WTC11 (cell line): ENCODE measurements around the gene COX5A. TPM values are rescaled to one million over a fixed set of nuclear protein-coding genes. Genes with fewer than 3 reads are reported as not detected.

Source experiments
- ATAC-seq: fragments of 200-7000 bp; cut with Tn5 transposase; 2 replicates; pipeline ENCODE4 v1.10.0; 2021; ENCODE audit warnings: mild to moderate bottlenecking, moderate library complexity
- CTCF ChIA-PET: fragments of 300-600 bp; sonication (Branson Sonifier 250); formaldehyde crosslinking; loops from one replicate; lab custom pipeline; 2021; ENCODE audit warnings: antibody characterized with exemption; lab: Charles Lee
- POLR2A ChIA-PET: fragments of 350-600 bp; sonication (Branson Sonifier 250); formaldehyde crosslinking; loops from one replicate; lab custom pipeline; 2021; ENCODE audit warnings: antibody characterized with exemption; lab: Charles Lee
- DNase-seq: peaks from one replicate; pipeline ENCODE4 v3.0.0; 2021; ENCODE audit warnings: low spot score
- H3K27ac Mint-ChIP-seq: 2 replicates; pipeline ENCODE4 v1.8.0; 2021; ENCODE audit warnings: mixed read lengths
- H3K27me3 Mint-ChIP-seq: 2 replicates; pipeline ENCODE4 v1.8.0; 2021; ENCODE audit warnings: low read depth, mild to moderate bottlenecking, moderate library complexity, mixed read lengths
- H3K36me3 Mint-ChIP-seq: 2 replicates; pipeline ENCODE4 v1.8.0; 2021; ENCODE audit warnings: mixed read lengths
- H3K4me1 Mint-ChIP-seq: 2 replicates; pipeline ENCODE4 v1.8.0; 2022; ENCODE audit warnings: mixed read lengths
- H3K4me3 Mint-ChIP-seq: 2 replicates; pipeline ENCODE4 v1.8.0; 2021; ENCODE audit warnings: mild to moderate bottlenecking, moderate library complexity, mixed read lengths
- H3K9me3 Mint-ChIP-seq: 2 replicates; pipeline ENCODE4 v1.8.0; 2021; ENCODE audit warnings: mixed read lengths
- ATF3 ChIP-seq: sonication (generic); formaldehyde crosslinking; conservative IDR thresholded peaks from 2 replicates; pipeline ENCODE4 v1.8.1; 2022; ENCODE audit warnings: mild to moderate bottlenecking, missing genetic modification reagents
- CBFB ChIP-seq: sonication (generic); formaldehyde crosslinking; IDR thresholded peaks from 2 replicates; pipeline ENCODE4 v1.8.1; 2022; ENCODE audit warnings: mild to moderate bottlenecking, low read depth, missing genetic modification reagents
- CREB1 ChIP-seq: sonication (generic); formaldehyde crosslinking; IDR thresholded peaks from 2 replicates; pipeline ENCODE4 v1.8.0; 2023; ENCODE audit warnings: mild to moderate bottlenecking, missing genetic modification reagents
- ERG ChIP-seq: fragments of 250-450 bp; sonication (Bioruptor Pico); IDR thresholded peaks from 2 replicates; pipeline ENCODE4 v1.8.0; 2021; ENCODE audit warnings: mild to moderate bottlenecking
- FOXP1 ChIP-seq: sonication (generic); formaldehyde crosslinking; IDR thresholded peaks from 2 replicates; pipeline ENCODE4 v1.8.0; 2022; ENCODE audit warnings: missing genetic modification reagents, mild to moderate bottlenecking, moderate library complexity, borderline replicate concordance
- JAZF1 ChIP-seq: fragments of 250-450 bp; sonication (Bioruptor Pico); IDR thresholded peaks from 2 replicates; pipeline ENCODE4 v1.9.0; 2021; ENCODE audit warnings: moderate library complexity, mild to moderate bottlenecking, inconsistent platforms
- NFATC4 ChIP-seq: fragments of 250-450 bp; sonication (Bioruptor Pico); IDR thresholded peaks from 2 replicates; pipeline ENCODE4 v1.9.0; 2021; ENCODE audit warnings: mild to moderate bottlenecking
- PRDM15 ChIP-seq: sonication (generic); formaldehyde crosslinking; IDR thresholded peaks from 2 replicates; pipeline ENCODE4 v1.8.0; 2022; ENCODE audit warnings: missing genetic modification reagents
- PREB ChIP-seq: sonication (generic); formaldehyde crosslinking; IDR thresholded peaks from 2 replicates; pipeline ENCODE4 v1.8.1; 2022; ENCODE audit warnings: mild to moderate bottlenecking, missing genetic modification reagents, moderate library complexity, borderline replicate concordance
- RELA ChIP-seq: sonication (generic); formaldehyde crosslinking; IDR thresholded peaks from 2 replicates; pipeline ENCODE4 v1.8.1; 2022; ENCODE audit warnings: missing genetic modification reagents, mild to moderate bottlenecking, borderline replicate concordance
- ZBTB21 ChIP-seq: sonication (generic); formaldehyde crosslinking; IDR thresholded peaks from 2 replicates; pipeline ENCODE4 v1.8.1; 2023; ENCODE audit warnings: mild to moderate bottlenecking, missing genetic modification reagents, borderline replicate concordance
- ZMAT4 ChIP-seq: fragments of 250-450 bp; sonication (Bioruptor Pico); IDR thresholded peaks from 2 replicates; pipeline ENCODE4 v1.9.0; 2021; ENCODE audit warnings: mild to moderate bottlenecking
- ZNF121 ChIP-seq: sonication (generic); formaldehyde crosslinking; IDR thresholded peaks from 2 replicates; pipeline ENCODE4 v1.8.0; 2023; ENCODE audit warnings: missing genetic modification reagents
- ZNF219 ChIP-seq: sonication (generic); formaldehyde crosslinking; IDR thresholded peaks from 2 replicates; pipeline ENCODE4 v1.8.0; 2023; ENCODE audit warnings: missing genetic modification reagents, mild to moderate bottlenecking, borderline replicate concordance
- ZNF396 ChIP-seq: fragments of 250-450 bp; sonication (Bioruptor Pico); IDR thresholded peaks from 2 replicates; pipeline ENCODE4 v1.8.0; 2021; ENCODE audit warnings: mild to moderate bottlenecking, moderate library complexity, borderline replicate concordance
- ZNF671 ChIP-seq: fragments of 250-450 bp; sonication (Bioruptor Pico); IDR thresholded peaks from 2 replicates; pipeline ENCODE4 v1.8.0; 2021; ENCODE audit warnings: mild to moderate bottlenecking
- total RNA-seq: library from RNA; stranded (reverse); gene quantifications from 3 replicates; pipeline ENCODE4 v1.2.3, GENCODE V29; 2021
- TF ChIP-seq, protein P1 (sequence below): sonication (generic); formaldehyde crosslinking; IDR thresholded peaks from 2 replicates; pipeline ENCODE4 v1.8.0; 2022; ENCODE audit warnings: mild to moderate bottlenecking, missing genetic modification reagents

Gene COX5A
- total RNA-seq, 1 experiment from 2014 or later = 354 TPM

GRCh38 chr15:74904190-74904805 is 33.6 kb downstream of the COX5A start:
- Mint-ChIP-seq H3K9me3 (peaks cover 8% of the 10 kb centered on the region), H3K36me3 (peaks cover 52% of the 10 kb centered on the region), H3K27ac (no peak overlapping the region), H3K27me3 (no peaks in the 10 kb centered on the region), H3K4me3 (peak overlapping the region; percentile 94), H3K4me1 (peaks cover 15% of the 10 kb centered on the region)
- no peak for ATAC-seq
- POLR2A ChIA-PET = no interaction called here
- DNase-seq = no peak
- TF ChIP-seq ZNF396 (no peak), CBFB (no peak), ZNF121 (peak; percentile 64), RELA (CRISPR knock-in tag) (no peak)
- CTCF ChIA-PET = interaction anchor here (4.1 kb wide), 1 partner anchor 135 kb away, joined by 50 read pairs; no protein-coding TSS in a partner anchor

- ChIA-PET POLR2A (interaction anchor here (0.7 kb wide), 1 partner anchor 289 kb away, joined by 14 read pairs; no protein-coding TSS in a partner anchor), CTCF (interaction anchor here (1.2 to 4.1 kb wide), 2 partner anchors 47 to 134 kb away, joined by 6 to 50 read pairs; no protein-coding TSS in a partner anchor)
- ATAC-seq (no peak), DNase-seq (no peak)
- Mint-ChIP-seq H3K27ac (0 out of 2 replicates have a peak overlapping the region, but pooled peaks have one; percentile 67), H3K4me3 (no peak overlapping the region), H3K36me3 (peaks cover 49% of the 10 kb centered on the region), H3K4me1 (peaks cover 15% of the 10 kb centered on the region), H3K27me3 (no peaks in the 10 kb centered on the region), H3K9me3 (peaks cover 3% of the 10 kb centered on the region)
- no peak for TF ChIP-seq ZNF219 (CRISPR knock-in tag)
- no peak for TF ChIP-seq NFATC4 (CRISPR knock-in tag)
- no peak for TF ChIP-seq CREB1 (CRISPR knock-in tag)
- TF ChIP-seq ZMAT4 = no peak
- no peak for TF ChIP-seq PREB (CRISPR knock-in tag)
- TF ChIP-seq JAZF1 (CRISPR knock-in tag) = no peak
- no peak for TF ChIP-seq PRDM15 (CRISPR knock-in tag)
- no peak for TF ChIP-seq ZBTB21 (CRISPR knock-in tag)
- TF ChIP-seq, protein P1, sequence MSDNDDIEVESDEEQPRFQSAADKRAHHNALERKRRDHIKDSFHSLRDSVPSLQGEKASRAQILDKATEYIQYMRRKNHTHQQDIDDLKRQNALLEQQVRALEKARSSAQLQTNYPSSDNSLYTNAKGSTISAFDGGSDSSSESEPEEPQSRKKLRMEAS (CRISPR knock-in tag) = no peak
- TF ChIP-seq ATF3 (CRISPR knock-in tag) = no peak
- TF ChIP-seq ZNF671 = no peak
- no peak for TF ChIP-seq FOXP1 (CRISPR knock-in tag)
- no peak for TF ChIP-seq ERG (CRISPR knock-in tag)
Observed at GRCh38 chr15:74903676-74904075, 34.2 kb downstream of the COX5A start.
